ENCODE data around the gene SH3BP4.

Gene SH3BP4

DNA sequence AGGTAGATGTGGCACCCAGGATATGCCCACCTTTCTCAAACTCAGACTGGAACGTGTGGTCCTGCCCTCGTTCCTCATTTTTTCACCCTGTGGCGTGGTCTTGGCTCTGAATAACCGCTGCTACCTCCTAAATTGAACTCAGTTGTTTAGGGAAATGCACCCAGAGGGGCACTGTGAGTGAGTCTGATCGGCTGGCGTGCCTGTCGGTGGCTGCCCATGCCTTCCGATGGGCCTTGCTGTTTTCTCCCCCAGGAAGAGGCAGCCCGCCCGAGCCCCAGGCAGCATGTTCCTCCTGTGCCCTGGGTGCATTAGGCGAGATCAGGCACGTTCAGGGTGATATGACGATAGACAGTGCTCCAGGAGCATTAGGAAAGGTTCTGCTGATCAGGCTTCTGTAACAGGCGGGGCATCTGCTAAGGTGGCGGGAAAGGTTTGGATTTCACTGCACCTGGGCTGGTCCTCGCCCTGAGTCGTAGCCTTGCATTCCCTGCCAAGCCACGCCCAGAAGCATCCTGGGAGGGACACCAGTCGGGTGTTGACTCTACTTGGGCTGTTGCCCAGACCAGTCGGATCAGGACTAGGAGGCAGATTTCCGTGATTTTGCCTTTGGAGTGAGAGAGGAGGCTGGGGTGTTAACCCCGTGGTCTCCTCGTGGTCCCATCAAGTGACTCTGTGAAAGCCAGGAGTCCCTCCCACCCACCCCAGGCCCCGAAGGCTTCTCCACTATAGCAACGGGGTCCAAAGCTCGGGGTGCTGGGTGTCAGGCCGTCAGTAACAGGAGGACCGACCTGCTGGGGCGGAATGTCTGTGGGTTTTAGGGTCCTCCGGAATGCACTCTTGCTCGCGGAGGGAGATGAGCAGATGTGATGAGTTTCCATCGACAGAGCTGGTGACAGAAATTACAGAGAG lies 75.1 kb downstream of the SH3BP4 start:
- TF ChIP-seq POLR2A (IDR thresholded peaks at IDR 0.05; ENCODE audit: low read length) (no peak), GATA1 (IDR thresholded peaks at IDR 0.05; ENCODE audit: low read depth, low read length) (no peak)

DNA sequence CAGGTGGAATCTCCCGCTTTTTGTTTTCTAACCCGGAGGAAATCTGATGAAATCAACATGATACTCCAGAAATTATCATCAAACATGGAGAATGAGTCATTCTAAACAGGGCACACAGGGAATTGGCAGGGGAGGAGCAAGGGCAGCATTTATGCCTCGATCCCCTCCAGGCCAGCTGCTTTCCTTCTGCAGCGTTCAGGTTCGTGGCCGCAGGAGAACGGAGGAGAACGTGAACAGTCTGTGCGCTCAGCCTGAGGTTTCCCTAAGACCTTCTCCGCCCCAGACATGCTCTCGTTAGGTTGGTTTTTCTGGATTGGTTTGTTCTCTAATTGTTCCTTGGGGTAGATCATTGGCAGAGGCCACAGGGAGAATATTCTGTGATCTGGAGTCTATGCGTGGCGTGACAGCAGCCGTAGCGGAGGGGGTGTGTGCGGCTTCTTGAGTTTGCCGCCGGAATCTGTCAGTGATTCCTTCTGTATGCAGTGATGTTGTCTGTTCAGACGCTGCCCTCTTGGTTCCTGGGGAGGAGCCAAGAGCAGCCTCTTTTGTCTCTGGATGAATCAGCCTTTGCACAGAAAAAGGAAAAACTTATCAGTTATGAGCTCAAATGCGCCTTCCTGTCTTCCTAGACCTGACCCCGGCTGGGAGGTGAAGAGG lies 75.9 kb downstream of the SH3BP4 start:
- DNase-seq, result no peak

More for the DNA sequence above, 75.1 kb downstream of the SH3BP4 start:
- no peak for DNase-seq

DNA sequence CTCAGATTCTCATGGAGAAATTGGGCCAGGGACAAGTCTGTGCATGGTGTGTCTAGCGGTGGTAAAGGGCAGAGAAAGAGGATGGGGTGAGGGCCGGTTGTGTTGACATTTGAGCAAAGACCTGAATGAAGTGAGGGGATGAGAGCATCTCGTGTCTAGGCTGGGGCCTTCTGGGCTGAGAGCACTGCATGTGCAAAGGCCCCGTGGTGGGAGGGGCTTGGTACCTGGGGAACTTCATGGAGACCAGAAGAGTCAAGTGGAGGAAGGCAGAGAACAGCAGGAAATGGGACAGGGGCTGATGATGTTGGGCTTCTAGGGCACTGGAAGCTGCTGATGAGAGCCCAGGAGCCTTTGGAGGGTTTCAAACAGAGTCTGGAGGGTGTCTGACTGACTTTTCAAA lies 76.8 kb downstream of the SH3BP4 start:
- DNase-seq, result no peak
- TF ChIP-seq GATA1 (IDR thresholded peaks at IDR 0.05; ENCODE audit: low read depth, low read length) (no peak), POLR2A (IDR thresholded peaks at IDR 0.05; ENCODE audit: low read length) (no peak)

More for the DNA sequence above, 75.9 kb downstream of the SH3BP4 start:
- TF ChIP-seq GATA1 (IDR thresholded peaks at IDR 0.05; ENCODE audit: low read depth, low read length) (no peak), POLR2A (IDR thresholded peaks at IDR 0.05; ENCODE audit: low read length) (no peak)

DNA sequence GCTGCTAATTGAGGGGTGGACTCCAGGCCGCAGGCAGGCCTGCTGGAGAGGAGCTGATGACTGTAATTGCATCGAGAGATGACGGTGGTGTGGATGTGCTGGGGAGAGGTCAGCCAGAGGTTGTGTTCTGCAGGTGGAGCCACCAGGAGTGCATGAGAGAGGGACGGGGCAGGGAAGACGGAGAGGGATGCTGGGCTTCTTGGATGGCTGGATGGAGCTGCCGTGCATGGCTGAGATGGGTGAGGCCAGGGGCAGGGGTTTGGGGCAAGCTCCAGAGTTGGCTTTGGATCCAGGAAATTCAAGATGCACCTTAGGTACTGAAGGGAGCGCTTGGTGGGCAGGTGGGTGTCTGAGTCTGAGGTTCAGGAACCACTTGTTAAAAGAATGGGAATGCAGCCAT lies 77.2 kb downstream of the SH3BP4 start:
- TF ChIP-seq GATA1 (IDR thresholded peaks at IDR 0.05; ENCODE audit: low read depth, low read length) (no peak), POLR2A (IDR thresholded peaks at IDR 0.05; ENCODE audit: low read length) (no peak)
- no peak for DNase-seq

DNA sequence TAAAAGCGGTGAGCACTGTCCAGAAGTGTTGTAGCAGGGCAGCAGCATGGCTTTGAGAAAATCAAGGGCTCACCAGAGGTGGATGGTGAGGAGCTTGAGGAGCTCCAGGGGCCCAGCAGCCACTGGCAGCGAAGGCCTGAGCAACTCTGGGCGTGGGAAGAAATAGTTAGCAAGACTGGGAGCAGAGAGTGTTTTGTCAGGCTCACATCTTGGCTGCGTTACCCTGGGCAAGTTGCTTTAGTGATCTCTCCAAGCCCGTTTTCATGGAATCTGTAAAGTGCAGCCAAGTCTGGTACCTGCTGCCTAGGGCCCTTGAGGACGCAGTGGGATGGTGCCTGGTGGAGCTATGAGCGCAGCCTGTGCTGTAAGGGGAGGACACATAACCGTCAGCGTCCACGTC lies 78.3 kb downstream of the SH3BP4 start:
- no peak for TF ChIP-seq GATA1 (IDR thresholded peaks at IDR 0.05; ENCODE audit: low read depth, low read length)
- TF ChIP-seq POLR2A (IDR thresholded peaks at IDR 0.05; ENCODE audit: low read length), result no peak
- DNase-seq, result no peak

DNA sequence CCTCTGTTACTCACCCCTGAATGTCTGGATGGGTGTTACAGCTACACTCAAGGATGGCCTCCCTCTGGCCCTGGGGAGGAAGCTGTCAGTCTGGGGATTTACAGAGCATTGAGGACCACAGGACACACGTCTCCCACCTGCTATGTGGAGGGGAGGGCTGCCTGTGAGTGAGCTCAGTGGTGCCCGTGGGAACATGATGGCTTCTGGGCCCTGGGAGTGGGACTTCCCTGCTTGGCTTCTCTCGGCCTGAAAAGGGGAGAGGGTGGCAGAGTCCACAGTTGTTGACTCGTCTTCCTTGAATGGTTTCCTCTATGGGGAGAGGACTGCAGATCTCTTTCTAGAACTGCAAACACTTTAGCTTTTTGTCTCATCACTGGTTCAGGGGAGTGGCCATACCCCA lies 79.1 kb downstream of the SH3BP4 start:
- TF ChIP-seq GATA1 (IDR thresholded peaks at IDR 0.05; ENCODE audit: low read depth, low read length) (no peak), POLR2A (IDR thresholded peaks at IDR 0.05; ENCODE audit: low read length) (no peak)
- no peak for DNase-seq

DNA sequence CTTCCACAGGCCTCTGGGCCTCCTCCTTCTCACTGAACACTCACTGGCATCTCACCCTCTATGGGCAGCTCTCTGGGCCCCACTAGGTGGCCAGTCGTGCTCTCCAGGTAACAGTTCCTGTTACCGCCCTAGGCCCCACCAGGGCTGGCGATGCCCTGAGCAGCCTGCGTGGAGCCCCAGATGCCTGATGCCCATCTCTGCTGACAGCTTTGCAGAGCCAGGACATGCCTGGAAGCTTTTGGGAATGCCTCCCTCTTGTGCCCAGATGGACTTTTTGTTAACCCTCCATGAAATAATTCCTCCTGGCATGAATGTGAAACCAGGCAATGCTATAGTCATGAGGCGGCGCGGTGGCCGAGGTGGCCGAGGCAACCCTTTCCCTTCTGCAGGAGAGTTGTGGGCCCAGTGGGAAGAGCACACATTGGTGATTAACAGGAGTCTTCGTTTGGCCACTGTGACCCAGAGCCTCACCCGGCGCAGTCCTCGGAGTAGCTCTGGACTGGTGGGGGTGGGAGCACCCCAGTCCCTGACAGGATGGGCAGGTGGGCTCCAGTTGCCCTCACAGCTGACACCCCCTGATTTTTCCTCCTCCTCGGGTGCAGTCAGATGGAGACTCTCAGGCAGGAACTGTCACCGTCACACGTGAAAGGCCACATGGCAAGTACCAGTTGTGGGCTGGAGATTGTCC lies 80.0 kb downstream of the SH3BP4 start:
- TF ChIP-seq GATA1 (IDR thresholded peaks at IDR 0.05; ENCODE audit: low read depth, low read length) (no peak), POLR2A (IDR thresholded peaks at IDR 0.05; ENCODE audit: low read length) (no peak)
- no peak for DNase-seq

DNA sequence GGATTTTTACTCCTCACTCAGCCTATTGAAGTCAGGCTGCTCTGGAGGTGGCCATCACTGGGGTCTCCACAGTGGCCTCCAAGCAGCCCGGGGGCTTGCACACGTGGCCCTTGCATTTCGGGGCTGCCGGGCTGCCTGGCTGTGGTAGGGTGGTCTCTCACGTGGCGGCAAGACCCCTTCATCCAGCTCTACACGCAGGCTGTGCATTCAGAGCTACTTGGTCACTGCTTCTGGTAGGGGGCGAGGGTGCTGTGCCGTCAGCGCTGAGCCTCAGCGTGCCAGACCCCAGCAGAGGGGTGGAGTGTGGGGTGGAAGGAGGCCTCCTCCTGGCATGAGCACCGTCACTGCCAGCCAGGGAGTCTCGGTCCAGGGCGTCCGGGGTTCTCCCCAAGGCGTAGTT lies 80.6 kb downstream of the SH3BP4 start:
- no peak for DNase-seq
- TF ChIP-seq GATA1 (IDR thresholded peaks at IDR 0.05; ENCODE audit: low read depth, low read length), result no peak
- TF ChIP-seq POLR2A (IDR thresholded peaks at IDR 0.05; ENCODE audit: low read length), result no peak

DNA sequence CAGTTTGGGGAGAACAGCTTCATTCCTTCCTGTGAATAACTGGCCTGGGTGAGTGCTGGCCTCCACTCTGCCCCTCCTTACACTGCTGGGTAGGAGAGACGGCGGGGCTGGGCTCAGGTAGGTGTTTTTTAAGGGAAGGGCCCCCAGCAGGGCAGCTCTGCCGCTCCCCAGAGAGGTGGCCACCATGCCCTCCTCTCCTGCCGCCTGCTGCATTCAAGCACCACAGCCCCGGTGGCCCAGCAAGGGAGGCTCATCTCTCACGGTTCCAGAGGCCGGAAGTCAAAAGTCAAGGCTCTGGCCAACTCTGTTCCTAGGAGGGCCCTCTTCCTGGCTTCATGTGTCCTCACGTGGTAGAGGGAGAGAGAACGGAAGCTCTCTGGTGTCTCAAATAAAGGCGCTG lies 81.1 kb downstream of the SH3BP4 start:
- no peak for DNase-seq
- TF ChIP-seq POLR2A (IDR thresholded peaks at IDR 0.05; ENCODE audit: low read length) (no peak), GATA1 (IDR thresholded peaks at IDR 0.05; ENCODE audit: low read depth, low read length) (no peak)

DNA sequence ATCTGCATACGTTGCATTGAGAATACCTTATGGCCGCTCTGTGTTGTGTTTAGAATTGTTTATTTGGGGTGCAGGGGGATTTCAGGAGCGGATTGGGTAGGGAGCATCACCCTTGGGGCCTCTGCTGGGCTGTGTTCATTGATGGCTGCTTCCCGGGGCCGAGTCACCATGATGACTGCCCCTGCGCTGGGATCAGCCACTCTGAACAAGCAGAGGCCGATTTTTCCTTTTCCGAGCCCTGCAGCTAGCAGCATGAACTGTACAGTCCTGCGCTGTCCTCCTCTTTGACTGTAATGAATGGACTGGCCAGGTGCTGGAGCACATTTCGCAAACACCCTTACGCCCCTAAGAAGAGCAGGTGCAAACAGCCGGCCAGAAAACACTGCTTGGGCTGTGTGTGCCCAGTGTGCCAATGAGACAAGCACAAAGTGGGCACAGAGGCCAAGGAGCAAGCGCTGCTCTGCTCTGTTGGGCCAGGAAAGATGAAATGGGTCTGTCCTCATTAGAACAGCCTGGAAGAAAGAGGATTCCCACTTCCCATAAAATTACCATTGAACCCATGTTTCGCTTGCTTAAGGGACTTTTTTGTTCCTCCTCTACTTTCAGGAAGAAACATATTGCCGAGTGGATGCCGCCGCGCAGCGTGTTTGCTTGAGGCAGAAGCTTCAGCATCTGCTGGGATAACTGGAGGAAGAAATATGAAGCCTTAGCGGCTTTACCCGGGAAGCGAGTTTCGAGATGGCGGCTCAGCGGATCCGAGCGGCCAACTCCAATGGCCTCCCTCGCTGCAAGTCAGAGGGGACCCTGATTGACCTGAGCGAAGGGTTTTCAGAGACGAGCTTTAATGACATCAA lies 82.7 kb downstream of the SH3BP4 start:
- no peak for DNase-seq
- TF ChIP-seq GATA1 (IDR thresholded peaks at IDR 0.05; ENCODE audit: low read depth, low read length), result no peak
- TF ChIP-seq POLR2A (IDR thresholded peaks at IDR 0.05; ENCODE audit: low read length), result no peak

DNA sequence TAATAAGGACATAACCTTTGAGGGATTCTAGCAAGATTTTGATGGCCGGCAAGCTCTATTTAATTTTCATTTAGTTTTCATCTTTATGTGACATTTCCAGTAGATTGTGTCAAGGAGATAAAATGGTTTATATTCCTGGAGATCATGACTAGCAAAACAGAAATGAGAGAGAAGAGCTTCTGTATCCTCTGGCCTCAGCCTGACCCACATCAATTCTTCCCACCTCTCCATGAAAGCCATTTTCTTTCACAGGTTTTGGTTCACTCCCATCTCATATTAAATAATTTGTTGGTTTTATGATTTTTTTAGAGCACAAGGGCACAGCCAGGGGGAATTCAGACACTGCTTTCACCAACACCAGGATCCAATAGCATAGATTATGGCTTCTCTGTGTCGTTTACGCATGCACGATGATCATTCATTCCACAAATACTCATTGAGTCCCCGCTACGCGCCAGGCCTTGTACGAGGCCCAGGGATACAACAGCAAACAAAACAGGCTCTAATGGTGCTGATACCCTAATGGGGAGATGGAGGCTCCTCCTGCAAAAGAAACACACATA lies 85.9 kb downstream of the SH3BP4 start:
- TF ChIP-seq POLR2A (IDR thresholded peaks at IDR 0.05; ENCODE audit: low read length) (no peak), GATA1 (IDR thresholded peaks at IDR 0.05; ENCODE audit: low read depth, low read length) (no peak)
- DNase-seq, result no peak

DNA sequence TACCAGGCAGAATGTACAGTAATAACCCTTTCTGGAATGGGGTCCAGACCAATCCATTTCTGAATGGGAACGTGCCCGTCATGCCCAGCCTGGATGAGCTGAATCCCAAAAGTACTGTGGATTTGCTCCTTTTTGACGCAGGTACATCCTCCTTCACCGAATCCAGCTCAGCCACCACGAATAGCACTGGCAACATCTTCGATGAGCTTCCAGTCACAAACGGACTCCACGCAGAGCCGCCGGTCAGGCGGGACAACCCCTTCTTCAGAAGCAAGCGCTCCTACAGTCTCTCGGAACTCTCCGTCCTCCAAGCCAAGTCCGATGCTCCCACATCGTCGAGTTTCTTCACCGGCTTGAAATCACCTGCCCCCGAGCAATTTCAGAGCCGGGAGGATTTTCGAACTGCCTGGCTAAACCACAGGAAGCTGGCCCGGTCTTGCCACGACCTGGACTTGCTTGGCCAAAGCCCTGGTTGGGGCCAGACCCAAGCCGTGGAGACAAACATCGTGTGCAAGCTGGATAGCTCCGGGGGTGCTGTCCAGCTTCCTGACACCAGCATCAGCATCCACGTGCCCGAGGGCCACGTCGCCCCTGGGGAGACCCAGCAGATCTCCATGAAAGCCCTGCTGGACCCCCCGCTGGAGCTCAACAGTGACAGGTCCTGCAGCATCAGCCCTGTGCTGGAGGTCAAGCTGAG lies 89.6 kb downstream of the SH3BP4 start:
- no peak for TF ChIP-seq POLR2A (IDR thresholded peaks at IDR 0.05; ENCODE audit: low read length)
- TF ChIP-seq GATA1 (IDR thresholded peaks at IDR 0.05; ENCODE audit: low read depth, low read length), result no peak
- DNase-seq, result no peak

Data from erythroblast (primary cell).